Spleen (tissue), 7 donors: ENCODE measurements around the gene FBXO22.

Source experiments
- CTCF ChIP-seq, 11 experiments: fragments of 200-600 bp in 7 of 11; fragments of 450-650 bp in 4 of 11; sonication (generic) in 4 of 11; IDR thresholded peaks in 8 of 11; conservative IDR thresholded peaks in 3 of 11; 1 replicate in 7 of 11; 2 replicates in 4 of 11; pipeline versions ENCODE4 v1.4.0 to v1.8.0; 2016 to 2021; ENCODE audit warnings: antibody characterized with exemption in 11 of 11, inconsistent platforms in 4 of 11, mild to moderate bottlenecking in 1 of 11
- POLR2A ChIP-seq, 3 donors: fragments of 450-650 bp; IDR thresholded peaks; one replicate each; pipeline ENCODE4 v1.5.1; 2017; ENCODE audit warnings: antibody characterized with exemption in 3 of 3, mild to moderate bottlenecking in 1 of 3
- POLR2AphosphoS5 ChIP-seq, 3 donors: sonication (generic); formaldehyde crosslinking; IDR thresholded peaks; one replicate each; pipeline ENCODE4 v1.5.1; 2017; ENCODE audit warnings: antibody characterized with exemption in 3 of 3
- donor health status: DM: no; HTN: no; CAD: no; lungs with moderate emphysema.
- donor health status: DM: no; HTN: no; CAD: no.
- donor health status: DM: no; HTN: no; CAD: no.

GRCh38 chr15:75927601-75928000, 23.9 kb downstream of the FBXO22 start:
- TF ChIP-seq POLR2A (IDR thresholded peaks at IDR 0.05) (no peak), CTCF (IDR thresholded peaks at IDR 0.05 in 8 of 11, conservative IDR thresholded peaks at IDR 0.05 in 3 of 11) (no peak), POLR2AphosphoS5 (IDR thresholded peaks at IDR 0.05) (no peak)
